Neuronal stem cell (in vitro differentiated cells): ENCODE measurements around the gene ANKRD33.

Experiments used
- DNase-seq: peaks from one replicate; pipeline ENCODE4 v3.0.0-alpha.2; 2013; ENCODE audit warnings: low spot score
- H2AFZ ChIP-seq: one replicate; pipeline ENCODE4 v1.6.1; 2013; ENCODE audit warnings: mild to moderate bottlenecking, low read length, inconsistent platforms
- H2AK5ac ChIP-seq: 2 replicates; pipeline ENCODE4 v1.6.1; 2013; ENCODE audit warnings: low read depth, mild to moderate bottlenecking, inconsistent platforms, low read length, moderate library complexity, mixed read lengths
- H2BK120ac ChIP-seq: 2 replicates; pipeline ENCODE4 v1.6.1; 2013; ENCODE audit warnings: low read depth, mild to moderate bottlenecking, inconsistent platforms, low read length, moderate library complexity, mixed read lengths
- H2BK12ac ChIP-seq: one replicate; pipeline ENCODE4 v1.6.1; 2013; ENCODE audit warnings: low read length, inconsistent platforms
- H2BK15ac ChIP-seq: 2 replicates; pipeline ENCODE4 v1.6.1; 2013; ENCODE audit warnings: mild to moderate bottlenecking, low read length, inconsistent platforms, mixed read lengths
- H2BK5ac ChIP-seq: one replicate; pipeline ENCODE4 v1.6.1; 2013; ENCODE audit warnings: inconsistent platforms, mild to moderate bottlenecking, low read length, moderate library complexity
- H3K14ac ChIP-seq: one replicate; pipeline ENCODE4 v1.6.1; 2013; ENCODE audit warnings: low read length, inconsistent platforms
- H3K18ac ChIP-seq: 2 replicates; pipeline ENCODE4 v1.6.1; 2013; ENCODE audit warnings: low read length, inconsistent platforms
- H3K23ac ChIP-seq: 2 replicates; pipeline ENCODE4 v1.6.1; 2013; ENCODE audit warnings: low read depth, mild to moderate bottlenecking, mixed read lengths, low read length, inconsistent platforms; ENCODE audit not compliant: poor library complexity
- H3K27ac ChIP-seq: replicated peaks from 3 replicates; pipeline ENCODE4 v1.5.1; 2013; ENCODE audit warnings: low read length, inconsistent platforms
- H3K27me3 ChIP-seq, 3 experiments: 2 replicates each; pipeline ENCODE4 v1.6.1; 2013; ENCODE audit warnings: low read length in 3 of 3, mild to moderate bottlenecking in 2 of 3, inconsistent platforms in 1 of 3, low read depth in 1 of 3, mixed read lengths in 1 of 3, moderate library complexity in 1 of 3; ENCODE audit not compliant: control insufficient read depth in 3 of 3, insufficient read depth in 3 of 3
- H3K36me3 ChIP-seq, 2 donors: replicated peaks in 1 of 2; 2 replicates each; pipeline ENCODE4 v1.6.1; 2013; ENCODE audit warnings: low read length in 2 of 2; ENCODE audit not compliant: control insufficient read depth in 2 of 2, insufficient read depth in 2 of 2
- H3K4ac ChIP-seq: 2 replicates; pipeline ENCODE4 v1.6.1; 2013; ENCODE audit warnings: inconsistent platforms, mild to moderate bottlenecking, low read length, moderate library complexity
- H3K4me1 ChIP-seq, 2 donors: 1 replicate in 1 of 2; 2 replicates in 1 of 2; pipeline ENCODE4 v1.6.1; 2013; ENCODE audit warnings: low read length in 2 of 2, low read depth in 1 of 2; ENCODE audit not compliant: control insufficient read depth in 2 of 2, insufficient read depth in 1 of 2
- H3K4me2 ChIP-seq: one replicate; pipeline ENCODE4 v1.6.1; 2013; ENCODE audit warnings: mild to moderate bottlenecking, low read length, inconsistent platforms; ENCODE audit not compliant: insufficient read depth, poor library complexity, severe bottlenecking
- H3K4me3 ChIP-seq, 2 donors: 2 replicates each; pipeline ENCODE4 v1.5.1; 2013; ENCODE audit warnings: low read length in 2 of 2, mild to moderate bottlenecking in 2 of 2, inconsistent platforms in 1 of 2, moderate library complexity in 1 of 2
- H3K79me1 ChIP-seq: one replicate; pipeline ENCODE4 v1.6.1; 2013; ENCODE audit warnings: low read depth, mild to moderate bottlenecking, inconsistent platforms, low read length, moderate library complexity
- H3K9ac ChIP-seq: one replicate; pipeline ENCODE4 v1.6.1; 2013; ENCODE audit warnings: mild to moderate bottlenecking, low read depth, low read length, inconsistent platforms; ENCODE audit not compliant: poor library complexity
- H3K9me3 ChIP-seq, 2 donors: replicated peaks in 1 of 2; 2 replicates each; pipeline versions ENCODE3 to v1.6.1; 2013; ENCODE audit warnings: low read length in 2 of 2, mild to moderate bottlenecking in 2 of 2, inconsistent platforms in 1 of 2, low read depth in 1 of 2, mixed read lengths in 1 of 2, moderate library complexity in 1 of 2; ENCODE audit not compliant: control insufficient read depth in 2 of 2, insufficient read depth in 1 of 2
- H4K8ac ChIP-seq: one replicate; pipeline ENCODE4 v1.6.1; 2013; ENCODE audit warnings: low read depth, mild to moderate bottlenecking, inconsistent platforms, low read length, moderate library complexity
- H4K91ac ChIP-seq: one replicate; pipeline ENCODE4 v1.6.1; 2013; ENCODE audit warnings: low read length, low read depth, mild to moderate bottlenecking, inconsistent platforms; ENCODE audit not compliant: poor library complexity
- WGBS, 2 donors: extraction: QIAGEN DNeasy Blood & Tissue Kit; methylation state at CpG; one replicate each; pipeline ENCODE4 v1.1.7; 2013; ENCODE audit warnings: missing lambda C conversion rate in 2 of 2, mixed read lengths in 1 of 2; ENCODE audit not compliant: insufficient read length in 2 of 2, insufficient replicate concordance in 1 of 2; ENCODE audit errors: extremely low coverage in 2 of 2; 5-methylcytosine and 5-hydroxymethylcytosine counted together

Gene ANKRD33

GRCh38 chr12:51915951-51916350, 28.0 kb downstream of the ANKRD33 start:
- Histone ChIP-seq H3K27ac (no peak overlapping the region), H3K36me3 (no peaks in the 10 kb centered on the region), H2AFZ (no peak overlapping the region), H3K4me1 (peaks cover 13 to 20% of the 10 kb centered on the region in 2 donors), H3K18ac (peak overlapping the region; percentile 74), H2BK12ac (peak overlapping the region; percentile 2), H4K8ac (no peak overlapping the region), H2BK15ac (no peak overlapping the region), H3K9me3 (peaks cover 0 to 2% of the 10 kb centered on the region in 2 donors), H3K4me2 (no peak overlapping the region), H3K14ac (peak overlapping the region; percentile 91), H3K79me1 (no peaks in the 10 kb centered on the region), H3K23ac (peak overlapping the region; percentile 8), H2BK5ac (no peak overlapping the region), H2AK5ac (no peak overlapping the region), H3K4ac (no peak overlapping the region), H2BK120ac (no peak overlapping the region), H3K4me3 (no peak overlapping the region), H4K91ac (no peak overlapping the region), H3K9ac (peak overlapping the region; percentile 50), H3K27me3 (peaks cover 0 to 28% (median 0%) of the 10 kb centered on the region in 3 experiments)
- no CpG with 5 or more reads among the region's 11 CpGs for WGBS, 2 donors
- no peak for DNase-seq

DNA sequence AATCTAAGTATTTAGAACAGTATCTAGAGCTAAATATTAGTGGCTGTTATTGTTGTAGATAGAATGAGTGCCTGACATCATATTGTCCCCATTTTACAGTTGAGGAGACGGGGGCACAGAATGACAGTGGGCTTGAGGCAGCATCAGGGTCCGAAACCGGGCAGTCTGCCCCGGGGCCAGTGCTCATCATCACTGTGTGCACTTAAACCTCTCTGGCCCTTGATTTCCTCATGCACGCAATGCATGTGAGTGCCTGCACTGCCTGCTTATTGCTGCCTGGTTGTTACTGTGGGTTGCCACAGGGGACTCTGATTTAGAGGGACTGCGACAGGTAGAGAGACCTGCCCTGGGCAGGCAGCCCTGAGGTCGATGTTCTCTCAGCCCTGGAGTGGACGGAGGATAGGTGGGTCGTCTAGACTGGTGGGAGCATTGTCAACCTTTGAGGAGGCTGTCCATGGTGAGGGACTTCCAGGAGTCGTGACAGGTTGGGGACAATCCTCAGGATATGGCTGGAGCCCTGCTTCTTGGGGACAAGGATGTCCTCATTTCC, 29.2 kb downstream of the ANKRD33 start:
- no peak overlapping the region for H2BK15ac ChIP-seq
- H3K9me3 ChIP-seq, result peaks cover 0 to 2% of the 10 kb centered on the region in 2 donors
- H4K8ac ChIP-seq, result peak overlapping the region; percentile 48
- peaks cover 14 to 15% of the 10 kb centered on the region in 2 donors for H3K4me1 ChIP-seq
- no peak overlapping the region for H3K4me3 ChIP-seq
- no peak overlapping the region for H2BK12ac ChIP-seq
- H2BK120ac ChIP-seq, result no peak overlapping the region
- no peak overlapping the region for H2BK5ac ChIP-seq
- H3K27me3 ChIP-seq, result peaks cover 0 to 21% (median 0%) of the 10 kb centered on the region in 3 experiments
- H4K91ac ChIP-seq, result no peak overlapping the region
- H3K4me2 ChIP-seq, result no peak overlapping the region
- DNase-seq, result no peak
- H3K14ac ChIP-seq, result no peak overlapping the region
- no peak overlapping the region for H3K23ac ChIP-seq
- H2AK5ac ChIP-seq, result peak overlapping the region; percentile 4
- H3K36me3 ChIP-seq, result no peaks in the 10 kb centered on the region
- H3K27ac ChIP-seq, result no peak overlapping the region
- H3K18ac ChIP-seq, result peak overlapping the region; percentile 8
- no peak overlapping the region for H2AFZ ChIP-seq
- peak overlapping the region; percentile 14 for H3K9ac ChIP-seq
- no peak overlapping the region for H3K4ac ChIP-seq
- H3K79me1 ChIP-seq, result no peaks in the 10 kb centered on the region
- no CpG with 5 or more reads among the region's 10 CpGs for WGBS, 2 donors

GRCh38 chr12:51917746-51918453, 30.0 kb downstream of the ANKRD33 start:
- no peak overlapping the region for H3K18ac ChIP-seq
- H2BK12ac ChIP-seq, result no peak overlapping the region
- H3K4me1 ChIP-seq, result peaks cover 7 to 10% of the 10 kb centered on the region in 2 donors
- no peak overlapping the region for H3K4me2 ChIP-seq
- no peak overlapping the region for H4K8ac ChIP-seq
- no peak for DNase-seq
- no peak overlapping the region for H3K23ac ChIP-seq
- no peak overlapping the region for H2BK5ac ChIP-seq
- H3K36me3 ChIP-seq, result no peaks in the 10 kb centered on the region
- H4K91ac ChIP-seq, result no peak overlapping the region
- no peak overlapping the region for H3K4me3 ChIP-seq
- H3K9me3 ChIP-seq, result peaks cover 0 to 2% of the 10 kb centered on the region in 2 donors
- no peak overlapping the region for H2BK120ac ChIP-seq
- H2BK15ac ChIP-seq, result no peak overlapping the region
- H2AFZ ChIP-seq, result no peak overlapping the region
- peak overlapping the region; percentile 4 for H2AK5ac ChIP-seq
- H3K27me3 ChIP-seq, result peaks cover 0 to 29% (median 0%) of the 10 kb centered on the region in 3 experiments
- no peak overlapping the region for H3K4ac ChIP-seq
- H3K14ac ChIP-seq, result no peak overlapping the region
- no peak overlapping the region for H3K27ac ChIP-seq
- H3K79me1 ChIP-seq, result no peaks in the 10 kb centered on the region
- WGBS, 2 donors, result no CpG with 5 or more reads among the region's 16 CpGs
- no peak overlapping the region for H3K9ac ChIP-seq

GRCh38 chr12:51920046-51920445, 32.1 kb downstream of the ANKRD33 start:
- H3K9ac ChIP-seq, result no peak overlapping the region
- H3K18ac ChIP-seq, result peak overlapping the region; percentile 35
- no peak overlapping the region for H3K4me2 ChIP-seq
- H2BK15ac ChIP-seq, result no peak overlapping the region
- H3K79me1 ChIP-seq, result no peaks in the 10 kb centered on the region
- peaks cover 0 to 43% (median 2%) of the 10 kb centered on the region in 3 experiments for H3K27me3 ChIP-seq
- H3K4me3 ChIP-seq, result no peak overlapping the region
- no peak overlapping the region for H4K91ac ChIP-seq
- no peak overlapping the region for H3K23ac ChIP-seq
- H3K36me3 ChIP-seq, result no peaks in the 10 kb centered on the region
- no peak overlapping the region for H2AFZ ChIP-seq
- H3K9me3 ChIP-seq, result peaks cover 0 to 2% of the 10 kb centered on the region in 2 donors
- H2AK5ac ChIP-seq, result no peak overlapping the region
- no peak overlapping the region for H3K14ac ChIP-seq
- H3K27ac ChIP-seq, result no peak overlapping the region
- no peak for DNase-seq
- no peak overlapping the region for H3K4ac ChIP-seq
- H2BK120ac ChIP-seq, result no peak overlapping the region
- WGBS, 2 donors, result no CpG with 5 or more reads among the region's 2 CpGs
- no peak overlapping the region for H2BK12ac ChIP-seq
- H4K8ac ChIP-seq, result no peak overlapping the region
- peaks cover 6 to 11% of the 10 kb centered on the region in 2 donors for H3K4me1 ChIP-seq
- no peak overlapping the region for H2BK5ac ChIP-seq
